Measurements from ENCODE around the gene FHOD3.
A peak's percentile ranks its signal among the peaks of the same experiment; 100 is the strongest.

Gene FHOD3

DNA sequence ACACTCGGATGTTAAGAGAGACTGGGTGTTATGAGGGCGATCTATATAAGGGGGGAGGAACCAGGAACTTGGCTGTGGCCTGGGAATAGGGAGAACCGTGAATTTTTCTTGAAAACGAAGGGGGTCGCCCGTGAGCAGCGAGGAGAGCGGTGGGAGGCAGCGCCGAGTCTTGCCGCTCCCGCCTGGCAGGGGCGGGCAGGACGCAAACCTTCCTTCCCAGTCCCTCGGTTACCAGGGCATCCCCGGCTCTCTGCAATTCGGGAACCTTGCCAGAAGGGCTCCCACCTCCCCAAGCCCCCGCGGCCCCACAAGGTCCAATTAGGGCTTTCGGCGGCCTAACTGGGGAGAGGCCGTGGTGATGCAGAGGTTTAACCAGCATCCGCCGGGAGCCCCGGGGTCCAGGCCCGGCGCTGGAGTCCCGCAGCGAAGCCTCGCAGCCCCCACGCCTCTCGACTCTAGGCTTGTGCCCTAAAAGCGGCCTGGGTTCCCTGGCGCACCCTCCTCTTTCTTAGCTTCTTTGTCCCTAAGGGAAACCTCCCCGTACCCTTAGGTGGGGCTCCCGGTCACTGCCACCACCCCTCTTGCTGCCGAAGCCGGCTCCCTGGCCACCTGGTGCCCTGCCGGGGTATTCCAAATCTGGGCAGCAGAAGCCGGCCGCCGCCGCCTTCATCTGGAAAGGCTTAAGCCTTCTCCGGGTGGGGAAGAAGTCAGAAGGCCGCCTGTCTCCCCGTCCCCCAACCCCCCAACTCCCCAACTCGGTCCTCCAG is 680 bp upstream of the FHOD3 start:
- peak; percentile 83 for DNase-seq

DNA sequence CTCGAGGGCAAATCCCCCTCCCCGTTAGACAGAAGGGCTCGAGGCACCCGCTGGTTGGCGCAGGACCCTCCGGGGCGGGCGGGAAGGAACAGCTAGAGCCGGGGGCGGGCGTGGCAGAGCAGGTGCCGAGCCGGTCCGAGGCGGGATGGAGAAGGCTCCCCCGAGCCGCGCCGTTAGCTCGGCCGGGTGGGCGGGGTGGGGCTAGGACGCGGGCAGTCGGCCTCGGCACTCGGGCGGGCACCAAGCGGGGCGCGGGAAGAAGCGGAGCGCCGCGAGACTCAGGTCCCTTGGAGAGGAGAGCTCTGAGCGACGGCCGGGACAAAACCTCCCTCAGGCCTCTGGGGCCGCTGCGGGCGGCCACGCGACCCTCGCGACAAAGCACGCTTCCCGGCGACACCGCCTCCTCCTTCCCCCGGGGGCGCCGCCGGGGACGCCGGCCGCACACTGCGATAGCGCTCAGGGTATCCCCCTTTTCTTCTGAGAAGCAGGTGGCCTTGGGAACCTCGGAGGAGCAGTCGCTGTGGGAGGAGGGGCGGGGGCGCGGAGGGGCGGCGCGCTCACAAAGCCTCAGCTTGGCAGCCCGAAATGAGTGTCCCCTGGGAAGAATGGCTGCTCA is 721 bp downstream of the FHOD3 start:
- peak; percentile 18 for DNase-seq

GRCh38 chr18:36299015-36299414 is 1.5 kb downstream of the FHOD3 start:
- no peak for DNase-seq

DNA sequence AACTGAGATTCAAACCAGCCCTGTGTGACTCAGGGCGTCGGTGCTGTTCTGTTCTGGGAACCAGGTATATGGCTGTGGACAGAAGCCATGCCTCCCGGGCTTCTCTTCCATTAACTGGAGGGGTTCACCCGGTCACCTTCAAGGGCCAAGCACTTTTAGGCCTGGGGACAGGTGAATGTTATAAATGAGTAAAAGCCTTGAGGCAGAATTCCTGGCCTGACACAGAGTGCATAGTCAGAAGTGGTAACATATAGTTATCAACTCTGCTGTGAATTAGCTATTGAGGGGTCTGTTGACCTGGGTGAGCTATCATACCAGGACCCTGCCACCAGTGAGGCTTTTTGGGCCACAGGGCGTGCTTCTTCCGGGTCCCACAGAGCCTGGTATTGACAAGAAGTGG is 2.7 kb downstream of the FHOD3 start:
- DNase-seq, result no peak

DNA sequence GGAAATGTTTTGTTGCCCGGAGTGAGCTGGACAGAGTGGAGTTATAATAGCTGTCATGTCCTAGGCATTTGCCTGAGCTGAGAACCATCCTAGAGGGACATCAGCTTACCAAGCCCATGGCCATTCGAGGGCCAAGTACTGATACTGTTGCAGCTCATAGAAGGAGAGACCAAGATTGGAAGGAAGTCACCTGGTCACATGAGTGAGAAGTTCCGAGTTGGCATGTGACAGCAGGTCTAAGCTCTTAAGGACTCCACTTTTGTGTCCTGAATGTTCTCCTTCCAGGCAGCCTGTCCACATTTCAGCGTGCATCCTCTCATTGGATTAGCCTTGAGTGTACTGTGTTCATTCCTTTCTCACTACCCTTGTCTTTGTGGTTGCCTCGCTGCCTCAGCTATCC is 4.4 kb downstream of the FHOD3 start:
- DNase-seq, result no peak

DNA sequence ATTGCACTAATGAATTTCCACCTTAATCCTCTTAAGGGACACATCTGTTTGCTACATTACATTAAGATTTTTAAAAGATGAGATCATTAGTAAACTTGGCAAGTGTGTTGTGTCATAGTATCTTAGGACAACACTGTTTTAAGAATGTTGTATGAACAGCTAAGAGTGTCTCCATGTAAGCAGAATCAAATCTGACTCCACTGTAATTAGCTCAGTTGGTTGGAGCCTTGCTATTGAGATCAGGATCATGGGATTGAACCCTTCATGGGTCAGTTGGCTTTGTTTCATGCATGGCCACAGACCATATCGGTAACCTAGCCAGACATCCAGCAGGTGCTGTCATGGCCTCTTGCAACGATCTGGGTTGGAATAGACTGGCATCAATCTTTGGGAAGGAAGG is 5.2 kb downstream of the FHOD3 start:
- DNase-seq, result no peak

DNA sequence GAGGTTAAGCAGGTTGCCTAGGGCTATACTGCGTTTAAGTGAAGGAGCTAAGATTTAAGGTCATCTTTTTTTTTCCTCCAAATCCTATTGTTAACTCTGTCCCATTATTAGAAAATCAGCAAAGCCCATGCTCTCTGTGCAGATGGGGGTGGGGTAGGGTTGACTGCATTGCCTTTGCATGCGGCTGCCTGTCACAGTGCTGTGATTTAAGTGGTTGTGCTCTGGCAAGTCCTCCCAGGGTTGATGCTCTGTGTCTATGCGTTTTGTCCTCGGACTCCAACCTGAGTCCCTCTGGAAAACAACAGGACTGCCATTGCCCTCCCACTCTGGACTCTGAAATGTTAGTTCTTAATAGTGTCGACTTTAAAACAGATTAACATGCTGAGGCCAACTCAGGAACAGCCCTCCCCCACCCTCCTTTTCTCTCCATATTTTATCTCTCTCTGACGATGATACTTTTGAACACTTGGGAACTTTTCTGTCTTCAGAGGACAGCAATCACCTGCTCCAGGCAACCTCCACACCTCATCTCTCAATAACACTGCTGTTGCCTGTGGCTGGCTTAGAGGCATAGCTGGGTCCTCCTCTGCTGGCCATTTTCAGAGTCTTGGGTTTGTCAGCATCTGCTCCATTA is 5.8 kb downstream of the FHOD3 start:
- no peak for DNase-seq

DNA sequence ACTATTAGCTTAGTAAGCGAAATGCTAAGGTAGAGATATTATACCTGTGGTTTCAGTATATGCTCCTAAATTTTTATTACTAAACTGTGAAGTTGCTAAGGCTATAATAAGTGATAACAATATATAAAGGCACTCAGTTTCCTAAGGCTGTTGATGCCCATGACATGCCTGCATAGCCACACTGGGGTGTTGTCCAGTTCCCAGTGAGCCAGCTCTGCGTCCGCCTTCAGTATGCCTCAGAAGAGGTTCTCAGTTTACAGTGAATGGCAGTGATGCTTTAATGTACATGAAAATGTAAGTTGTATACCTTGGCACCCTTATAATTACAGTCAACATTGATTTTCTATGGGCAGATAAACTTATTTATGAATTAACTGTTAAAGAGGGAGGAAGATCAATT is 7.2 kb downstream of the FHOD3 start:
- no peak for DNase-seq

DNA sequence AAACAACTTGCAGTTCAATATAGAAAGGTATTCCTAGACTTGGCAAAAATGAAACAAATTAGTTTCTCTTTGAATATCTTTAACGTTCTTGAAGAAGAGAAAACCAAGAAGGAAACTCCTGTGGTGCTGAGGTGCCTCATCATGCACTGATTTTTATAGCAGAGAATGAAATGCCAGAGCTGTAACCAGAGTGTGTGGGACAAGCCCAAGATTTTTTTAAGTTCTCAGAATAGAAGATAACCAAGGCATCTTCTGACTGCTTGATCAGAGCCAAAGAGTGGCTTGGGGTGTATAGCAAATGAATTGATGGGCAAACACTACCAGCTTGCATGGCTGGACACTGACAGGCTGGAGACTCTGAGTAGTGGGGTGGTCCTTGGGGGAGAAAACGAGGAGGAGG is 7.9 kb downstream of the FHOD3 start:
- no peak for DNase-seq

GRCh38 chr18:36307513-36307912 is 10.0 kb downstream of the FHOD3 start:
- no peak for DNase-seq

DNA sequence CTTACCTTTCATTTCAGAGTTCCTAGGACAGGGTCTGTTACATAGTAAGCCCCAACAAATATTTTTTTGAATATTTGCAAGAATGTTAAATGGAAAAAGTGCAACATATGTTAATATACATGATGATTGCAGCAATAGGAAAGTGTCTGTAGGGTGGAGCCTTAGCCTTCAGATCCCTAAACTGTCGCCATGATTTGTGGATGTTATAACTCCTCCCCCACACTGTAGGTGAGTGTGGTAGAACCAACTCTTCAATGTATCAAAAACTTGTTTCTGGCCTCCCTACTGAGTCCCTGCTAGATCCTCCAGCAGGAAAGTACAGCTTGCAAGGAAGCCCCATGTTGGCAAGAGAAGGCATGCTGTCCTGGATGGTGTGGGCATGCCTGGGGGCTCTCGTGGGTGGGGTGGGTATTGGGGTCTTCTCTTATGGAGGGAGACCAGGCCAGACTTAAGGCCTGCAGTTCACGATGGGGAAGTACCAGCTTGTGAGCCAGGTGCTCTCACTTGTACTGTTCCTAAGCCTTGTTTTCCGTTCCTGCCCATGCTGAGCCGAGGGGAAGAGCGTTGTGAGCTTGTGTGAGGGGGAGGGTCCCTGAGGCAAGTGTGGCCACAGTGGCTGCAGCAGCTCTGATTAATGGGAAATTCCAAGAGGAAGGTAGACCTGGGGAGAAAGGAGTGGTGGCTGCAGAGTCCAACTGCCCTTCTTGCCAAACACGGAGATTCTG is 11.4 kb downstream of the FHOD3 start:
- no peak for DNase-seq

GRCh38 chr18:36309436-36310391 is 12.2 kb downstream of the FHOD3 start:
- DNase-seq, result no peak

DNA sequence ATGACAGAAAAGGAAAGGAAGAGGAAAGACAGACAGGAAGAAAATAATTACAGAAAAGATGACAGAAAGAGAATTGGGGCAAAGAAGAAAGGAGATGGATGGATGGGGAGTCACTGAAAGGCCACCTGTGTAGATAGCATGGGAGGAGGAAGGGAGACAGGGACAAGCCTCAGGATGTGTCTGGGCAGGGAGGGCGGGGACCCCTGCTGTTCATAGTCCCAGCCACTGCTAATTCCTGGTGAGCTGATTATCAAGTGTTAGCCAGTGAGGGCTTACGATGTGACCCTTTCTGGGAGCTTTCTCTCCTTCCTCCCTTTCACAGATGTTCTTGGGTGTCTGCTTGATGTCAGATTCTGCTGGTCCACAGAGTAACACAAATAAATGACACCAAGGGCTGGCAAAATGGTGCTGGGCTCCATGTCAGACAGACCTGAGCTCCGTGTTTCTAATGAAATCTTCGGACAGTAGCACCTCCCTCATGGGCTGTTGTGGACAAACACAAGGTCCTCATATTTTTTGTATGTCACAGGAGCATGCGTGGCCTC is 13.6 kb downstream of the FHOD3 start:
- no peak for DNase-seq

- DNase-seq, result no peak
Measured at GRCh38 chr18:36312806-36313395, 15.4 kb downstream of the FHOD3 start.

- no peak for DNase-seq
Measured at GRCh38 chr18:36314098-36314497, 16.6 kb downstream of the FHOD3 start.

GRCh38 chr18:36314754-36315153 is 17.2 kb downstream of the FHOD3 start:
- no peak for DNase-seq

DNA sequence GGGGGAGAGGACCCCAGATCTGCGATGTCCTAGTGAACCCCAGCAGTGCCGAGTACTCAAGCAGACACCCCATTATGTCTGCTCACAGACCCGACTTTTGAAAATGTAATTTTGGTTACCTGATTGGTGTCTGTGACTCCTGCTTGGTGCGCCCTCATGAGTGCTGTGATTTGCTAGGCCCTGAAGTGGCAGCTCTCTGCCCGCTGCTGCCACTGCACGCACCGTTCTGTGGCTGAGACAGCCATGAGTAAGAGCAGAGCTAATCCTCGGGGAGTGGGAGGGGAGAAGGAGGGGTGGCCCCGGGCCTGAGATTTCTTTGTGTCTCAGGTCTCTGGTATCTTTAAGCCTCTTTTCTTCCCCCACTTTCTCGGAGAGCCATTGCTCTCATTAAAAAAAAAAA is 18.2 kb downstream of the FHOD3 start:
- DNase-seq, result no peak

- DNase-seq, result no peak
Measured at GRCh38 chr18:36316246-36316645, 18.7 kb downstream of the FHOD3 start.

- no peak for DNase-seq
Measured at GRCh38 chr18:36321658-36322407, 24.3 kb downstream of the FHOD3 start.

DNA sequence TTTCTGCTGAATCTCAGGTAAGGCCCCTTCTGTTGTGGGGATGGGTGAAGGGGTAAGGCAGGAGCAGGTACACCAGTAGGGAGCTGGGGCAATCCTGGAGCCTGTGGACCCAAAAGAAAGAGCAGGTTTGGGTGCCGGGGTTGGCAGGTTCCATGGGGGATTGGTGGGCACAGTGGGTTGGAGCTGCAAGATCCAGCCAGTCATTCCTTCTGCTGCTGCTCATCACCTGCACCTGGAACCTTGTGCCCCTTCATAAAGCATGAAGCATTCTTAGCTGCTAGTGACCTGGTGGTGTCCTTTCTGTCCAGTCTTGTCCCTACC is 24.9 kb downstream of the FHOD3 start:
- no peak for DNase-seq

DNA sequence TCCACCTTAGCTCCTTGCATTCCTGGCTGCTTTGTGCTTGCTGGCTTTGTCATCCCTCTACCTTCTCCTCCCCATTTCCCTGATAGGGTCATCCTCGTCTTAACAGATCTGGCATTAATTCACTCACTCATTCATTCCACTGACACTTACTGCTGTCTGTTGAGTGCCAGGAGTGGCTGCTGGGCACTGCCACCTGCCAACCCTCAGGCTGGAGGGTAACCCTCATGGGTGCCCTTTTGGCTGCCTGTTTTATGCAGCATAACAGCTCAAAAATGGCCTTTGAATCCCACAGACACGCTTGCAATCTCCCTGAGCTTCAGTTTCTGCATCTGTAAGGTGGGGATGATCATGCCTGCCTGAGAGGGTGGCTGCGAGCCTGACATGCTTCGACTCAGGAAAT is 25.2 kb downstream of the FHOD3 start:
- DNase-seq, result no peak
